OCI-LY3 (cell line): Measurements from ENCODE around the gene KDM2A.

Experiments
- CTCF ChIP-seq: fragments of 200-600, 300-600 bp; sonication (generic); IDR thresholded peaks from 2 replicates; pipeline ENCODE4 v1.5.1; 2014; ENCODE audit warnings: antibody characterized with exemption, low read length, low read depth
- EZH2phosphoT487 ChIP-seq: fragments of 200-600 bp; shearing (Covaris generic); IDR thresholded peaks from 2 replicates; pipeline ENCODE4 v1.6.1; 2018; ENCODE audit warnings: antibody characterized with exemption, mixed run types, low read depth

- no peak for TF ChIP-seq CTCF
- no peak for TF ChIP-seq EZH2phosphoT487
Observed at GRCh38 chr11:67255353-67255752, 136.3 kb downstream of the KDM2A start.
